Tibial artery (tissue), 4 donors: Measurements from ENCODE around the gene KCNK4.
"Not testable (repeated sequence)": the region's sequence is repeated elsewhere in the genome, so short reads cannot be mapped to it uniquely, and the experiment has no call there.

Experiments used
- DNase-seq, 2 donors: peaks; one replicate each; pipeline ENCODE4 v3.0.0-alpha.2; 2019
- H3K27ac ChIP-seq, 2 donors: fragments of 200-600 bp; sonication (generic) in 1 of 2; 1 replicate in 1 of 2; 2 replicates in 1 of 2; pipeline ENCODE4 v1.5.1; 2018 to 2019; ENCODE audit warnings: mild to moderate bottlenecking in 1 of 2
- H3K27me3 ChIP-seq, 2 donors: fragments of 200-600 bp; sonication (generic) in 1 of 2; one replicate each; pipeline versions ENCODE4 v1.5.1 to v1.6.0; 2016 to 2019
- H3K36me3 ChIP-seq, 3 donors: fragments of 200-600 bp; sonication (generic) in 2 of 3; one replicate each; pipeline ENCODE4 v1.5.1; 2016 to 2019; ENCODE audit warnings: mild to moderate bottlenecking in 2 of 3
- H3K4me1 ChIP-seq, 4 donors: fragments of 200-600 bp; sonication (generic) in 2 of 4; 1 replicate in 3 of 4; 2 replicates in 1 of 4; pipeline ENCODE4 v1.5.1; 2016 to 2019
- H3K4me3 ChIP-seq, 2 donors: fragments of 200-600 bp; sonication (generic) in 1 of 2; 1 replicate in 1 of 2; 2 replicates in 1 of 2; pipeline ENCODE4 v1.5.1; 2018 to 2019; ENCODE audit warnings: mild to moderate bottlenecking in 2 of 2
- H3K9me3 ChIP-seq, 3 donors: fragments of 200-600 bp; sonication (generic) in 1 of 3; one replicate each; pipeline ENCODE4 v1.5.1; 2016 to 2019
- intact Hi-C: fragments of 100-400 bp; cut with DNase I; formaldehyde crosslinking; loops from one replicate; pipeline ENCODE4 v1.15.0; 2023; ENCODE audit warnings: low total_unique reads
- TF ChIP-seq, protein P1 (sequence below), 2 experiments: fragments of 200-600 bp in 1 of 2; fragments of 450-650 bp in 1 of 2; IDR thresholded peaks; one replicate each; pipeline ENCODE4 v1.5.1; 2017 to 2019; ENCODE audit warnings: antibody characterized with exemption in 2 of 2, mild to moderate bottlenecking in 1 of 2, moderate library complexity in 1 of 2

The KCNK4 gene

DNA sequence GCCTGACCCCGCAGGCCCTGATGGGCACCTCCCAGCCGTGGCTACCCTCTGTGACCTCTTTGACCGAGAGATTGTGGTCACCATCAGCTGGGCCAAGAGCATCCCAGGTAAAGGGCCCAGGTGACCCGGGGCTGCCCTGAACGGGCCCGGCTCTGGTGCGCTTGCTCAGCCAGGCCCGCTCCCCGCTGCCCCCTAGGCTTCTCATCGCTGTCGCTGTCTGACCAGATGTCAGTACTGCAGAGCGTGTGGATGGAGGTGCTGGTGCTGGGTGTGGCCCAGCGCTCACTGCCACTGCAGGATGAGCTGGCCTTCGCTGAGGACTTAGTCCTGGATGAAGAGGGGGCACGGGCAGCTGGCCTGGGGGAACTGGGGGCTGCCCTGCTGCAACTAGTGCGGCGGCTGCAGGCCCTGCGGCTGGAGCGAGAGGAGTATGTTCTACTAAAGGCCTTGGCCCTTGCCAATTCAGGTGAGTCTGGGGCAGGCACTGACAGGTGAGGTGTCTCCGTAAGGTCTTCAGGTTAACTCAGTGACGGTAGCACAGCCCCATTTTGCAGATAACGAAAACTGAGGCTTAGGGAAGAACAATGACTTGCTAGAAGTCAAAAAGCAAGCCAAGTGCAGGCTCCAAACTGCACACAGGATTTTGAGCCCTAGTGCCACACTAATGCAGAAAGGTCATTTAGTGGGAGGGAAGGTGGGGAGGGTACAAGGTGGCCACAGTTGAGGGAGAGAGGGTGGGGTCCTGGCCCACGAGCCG is 23.9 kb downstream of the KCNK4 start:
- no peaks in the 10 kb centered on the region for H3K27me3 ChIP-seq
- peaks cover 8 to 35% (median 20%) of the 10 kb centered on the region in 3 donors for H3K36me3 ChIP-seq
- TF ChIP-seq, protein P1, sequence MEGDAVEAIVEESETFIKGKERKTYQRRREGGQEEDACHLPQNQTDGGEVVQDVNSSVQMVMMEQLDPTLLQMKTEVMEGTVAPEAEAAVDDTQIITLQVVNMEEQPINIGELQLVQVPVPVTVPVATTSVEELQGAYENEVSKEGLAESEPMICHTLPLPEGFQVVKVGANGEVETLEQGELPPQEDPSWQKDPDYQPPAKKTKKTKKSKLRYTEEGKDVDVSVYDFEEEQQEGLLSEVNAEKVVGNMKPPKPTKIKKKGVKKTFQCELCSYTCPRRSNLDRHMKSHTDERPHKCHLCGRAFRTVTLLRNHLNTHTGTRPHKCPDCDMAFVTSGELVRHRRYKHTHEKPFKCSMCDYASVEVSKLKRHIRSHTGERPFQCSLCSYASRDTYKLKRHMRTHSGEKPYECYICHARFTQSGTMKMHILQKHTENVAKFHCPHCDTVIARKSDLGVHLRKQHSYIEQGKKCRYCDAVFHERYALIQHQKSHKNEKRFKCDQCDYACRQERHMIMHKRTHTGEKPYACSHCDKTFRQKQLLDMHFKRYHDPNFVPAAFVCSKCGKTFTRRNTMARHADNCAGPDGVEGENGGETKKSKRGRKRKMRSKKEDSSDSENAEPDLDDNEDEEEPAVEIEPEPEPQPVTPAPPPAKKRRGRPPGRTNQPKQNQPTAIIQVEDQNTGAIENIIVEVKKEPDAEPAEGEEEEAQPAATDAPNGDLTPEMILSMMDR (IDR thresholded peaks at IDR 0.05) = no peak
- no peaks in the 10 kb centered on the region for H3K9me3 ChIP-seq
- H3K27ac ChIP-seq = no peak overlapping the region
- intact Hi-C loops = no loop called here
- no peak overlapping the region for H3K4me3 ChIP-seq
- H3K4me1 ChIP-seq = peaks cover 0 to 23% (median 22%) of the 10 kb centered on the region in 4 donors
- DNase-seq = peak in 1 of 2 donors; percentile 63

DNA sequence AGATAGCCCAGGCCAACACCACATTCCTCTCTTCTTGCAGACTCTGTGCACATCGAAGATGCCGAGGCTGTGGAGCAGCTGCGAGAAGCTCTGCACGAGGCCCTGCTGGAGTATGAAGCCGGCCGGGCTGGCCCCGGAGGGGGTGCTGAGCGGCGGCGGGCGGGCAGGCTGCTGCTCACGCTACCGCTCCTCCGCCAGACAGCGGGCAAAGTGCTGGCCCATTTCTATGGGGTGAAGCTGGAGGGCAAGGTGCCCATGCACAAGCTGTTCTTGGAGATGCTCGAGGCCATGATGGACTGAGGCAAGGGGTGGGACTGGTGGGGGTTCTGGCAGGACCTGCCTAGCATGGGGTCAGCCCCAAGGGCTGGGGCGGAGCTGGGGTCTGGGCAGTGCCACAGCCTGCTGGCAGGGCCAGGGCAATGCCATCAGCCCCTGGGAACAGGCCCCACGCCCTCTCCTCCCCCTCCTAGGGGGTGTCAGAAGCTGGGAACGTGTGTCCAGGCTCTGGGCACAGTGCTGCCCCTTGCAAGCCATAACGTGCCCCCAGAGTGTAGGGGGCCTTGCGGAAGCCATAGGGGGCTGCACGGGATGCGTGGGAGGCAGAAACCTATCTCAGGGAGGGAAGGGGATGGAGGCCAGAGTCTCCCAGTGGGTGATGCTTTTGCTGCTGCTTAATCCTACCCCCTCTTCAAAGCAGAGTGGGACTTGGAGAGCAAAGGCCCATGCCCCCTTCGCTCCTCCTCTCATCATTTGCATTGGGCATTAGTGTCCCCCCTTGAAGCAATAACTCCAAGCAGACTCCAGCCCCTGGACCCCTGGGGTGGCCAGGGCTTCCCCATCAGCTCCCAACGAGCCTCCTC is 24.8 kb downstream of the KCNK4 start:
- peak in 1 of 2 donors; percentile 59 for DNase-seq
- Histone ChIP-seq H3K4me1 (peaks cover 0 to 27% (median 22%) of the 10 kb centered on the region in 4 donors), H3K36me3 (peaks cover 8 to 43% (median 20%) of the 10 kb centered on the region in 3 donors), H3K27ac (peak overlapping the region; percentile 95 to 97), H3K4me3 (peak overlapping the region in 1 of 2 donors; percentile 93)
- H3K27me3 ChIP-seq, intact Hi-C loops, H3K9me3 ChIP-seq: not testable (repeated sequence)

DNA sequence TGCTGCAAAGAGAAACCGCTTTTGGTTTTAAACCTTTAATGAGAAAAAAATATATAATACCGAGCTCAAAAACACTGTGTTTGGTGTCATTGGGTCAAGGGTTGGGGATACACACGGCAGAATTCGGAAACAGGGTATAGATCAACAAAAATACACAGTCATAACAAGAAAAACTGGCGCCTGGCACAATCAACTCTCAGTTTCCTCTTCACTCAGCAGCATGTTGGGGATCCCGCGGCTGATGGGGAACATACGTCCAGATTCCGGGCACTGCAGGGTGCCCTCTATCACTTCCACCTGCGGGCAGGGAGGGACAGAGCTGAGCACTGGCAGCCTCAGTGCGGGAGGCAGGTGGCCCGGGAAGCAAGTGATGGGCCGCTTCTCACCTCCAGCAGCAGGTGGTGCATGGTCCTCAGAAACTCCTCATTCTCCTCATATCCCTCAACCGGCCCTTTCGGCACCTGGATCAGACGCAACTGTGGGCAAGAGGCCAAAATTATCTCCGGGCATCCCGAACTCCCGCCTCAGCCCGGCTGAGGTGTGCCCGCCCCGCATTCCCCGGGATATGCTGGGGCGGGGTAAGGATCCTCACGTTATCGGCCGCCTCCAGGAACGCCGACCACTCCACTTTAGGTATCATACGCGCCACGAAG is 25.7 kb downstream of the KCNK4 start:
- Histone ChIP-seq H3K4me1 (peaks cover 0 to 27% (median 22%) of the 10 kb centered on the region in 4 donors), H3K27me3 (no peaks in the 10 kb centered on the region), H3K4me3 (peak overlapping the region; percentile 85 to 93), H3K27ac (peak overlapping the region; percentile 95 to 97), H3K9me3 (no peaks in the 10 kb centered on the region), H3K36me3 (peaks cover 8 to 51% (median 20%) of the 10 kb centered on the region in 3 donors)
- TF ChIP-seq, protein P1 (IDR thresholded peaks at IDR 0.05) = no peak
- no peak for DNase-seq
- intact Hi-C loops = no loop called here

DNA sequence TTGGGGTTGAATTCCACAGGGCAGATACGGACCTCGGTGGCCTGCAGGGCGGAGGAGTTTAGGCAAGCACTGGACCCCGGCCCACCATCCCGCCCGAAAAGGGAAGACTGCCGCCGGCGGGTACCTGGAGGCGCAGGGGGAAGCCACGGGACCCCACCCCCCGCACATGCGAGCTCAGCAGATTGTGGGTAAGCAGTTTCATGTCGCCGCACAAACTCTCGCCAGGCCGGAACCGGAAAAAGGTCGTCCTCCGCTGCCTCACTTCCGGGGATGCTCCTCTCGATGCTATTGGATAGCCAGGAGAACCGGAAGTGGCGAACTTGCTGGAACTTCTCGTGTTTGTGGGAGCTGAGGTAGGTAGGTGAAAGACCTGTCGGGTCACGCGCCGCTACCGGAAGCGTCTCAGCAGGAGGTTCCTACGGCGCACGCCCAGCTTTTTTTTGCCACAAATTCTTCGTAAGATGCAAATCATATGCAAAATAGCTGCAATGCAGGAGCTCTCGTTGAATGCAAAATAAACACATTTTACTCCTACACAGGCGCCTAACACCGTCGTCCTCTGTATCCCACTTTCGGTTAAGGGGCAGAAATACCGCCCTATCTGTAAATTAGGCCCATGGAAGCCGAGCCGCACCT is 26.3 kb downstream of the KCNK4 start, which contains the start of gene TRMT112:
TSS of gene TRMT112 (minus strand) at position 235 of the 636 bp plus-strand sequence. CDS start at position 202, 33 bp downstream.
- H3K4me3 ChIP-seq = peak within 1 kb of the TSS; percentile 85 to 93
- TF ChIP-seq, protein P1 (IDR thresholded peaks at IDR 0.05) = no peak
- H3K4me1 ChIP-seq = peaks cover 0 to 27% (median 22%) of the 10 kb centered on the region in 4 donors
- H3K36me3 ChIP-seq = peaks cover 8 to 55% (median 20%) of the 10 kb centered on the region in 3 donors
- peak; percentile 99 for DNase-seq
- intact Hi-C loops = no loop called here
- no peaks in the 10 kb centered on the region for H3K27me3 ChIP-seq
- H3K9me3 ChIP-seq = no peaks in the 10 kb centered on the region
- peak within 1 kb of the TSS; percentile 95 to 97 for H3K27ac ChIP-seq

DNA sequence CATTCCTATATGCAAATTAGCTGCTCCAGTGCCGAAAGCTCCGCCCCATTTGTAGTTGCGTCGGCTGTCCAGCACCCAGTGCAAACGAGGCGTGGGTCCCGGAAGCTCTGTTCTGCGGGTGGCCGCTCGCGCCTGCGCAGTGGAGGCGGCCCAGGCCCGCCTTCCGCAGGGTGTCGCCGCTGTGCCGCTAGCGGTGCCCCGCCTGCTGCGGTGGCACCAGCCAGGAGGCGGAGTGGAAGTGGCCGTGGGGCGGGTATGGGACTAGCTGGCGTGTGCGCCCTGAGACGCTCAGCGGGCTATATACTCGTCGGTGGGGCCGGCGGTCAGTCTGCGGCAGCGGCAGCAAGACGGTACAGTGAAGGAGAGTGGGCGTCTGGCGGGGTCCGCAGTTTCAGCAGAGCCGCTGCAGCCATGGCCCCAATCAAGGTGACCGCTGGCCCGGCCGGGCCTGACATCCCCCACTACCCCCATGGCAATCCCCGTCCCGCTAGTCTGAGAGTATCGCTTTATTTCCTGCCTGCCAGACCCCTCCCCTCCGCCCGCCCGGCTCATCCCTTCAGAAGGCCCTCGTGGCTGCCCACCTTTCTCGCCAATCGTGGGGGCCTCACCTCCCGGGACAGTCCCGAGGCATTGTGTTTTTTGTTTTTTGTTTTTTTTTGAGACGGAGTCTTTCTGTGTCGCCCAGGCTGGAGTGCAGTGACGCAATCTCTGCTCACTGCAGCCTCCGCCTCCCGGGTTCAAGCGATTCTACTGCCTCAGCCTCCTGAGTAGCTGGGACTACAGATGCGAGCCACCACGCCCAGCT is 27.1 kb downstream of the KCNK4 start, which contains the start of gene PRDX5:
TSS of gene PRDX5 (plus strand) at position 161 of the 805 bp plus-strand sequence. CDS start at position 256, 95 bp downstream.
- peak within 1 kb of the TSS; percentile 85 to 93 for H3K4me3 ChIP-seq
- no peaks in the 10 kb centered on the region for H3K27me3 ChIP-seq
- no peaks in the 10 kb centered on the region for H3K9me3 ChIP-seq
- TF ChIP-seq, protein P1 (IDR thresholded peaks at IDR 0.05) = peak; percentile 21
- H3K4me1 ChIP-seq = peaks cover 0 to 33% (median 22%) of the 10 kb centered on the region in 4 donors
- peak; percentile 97 to 99 for DNase-seq
- peaks cover 8 to 62% (median 20%) of the 10 kb centered on the region in 3 donors for H3K36me3 ChIP-seq
- peak within 1 kb of the TSS; percentile 95 to 97 for H3K27ac ChIP-seq
- intact Hi-C loops = loop anchor here (2.0 kb wide), 1 partner anchor 37 kb away; no protein-coding TSS in a partner anchor
